Measurements from ENCODE around the gene ARPC5L. TPM values are rescaled to one million over a fixed set of nuclear protein-coding genes. Genes with fewer than 3 reads are reported as not detected.
A peak's percentile ranks its signal among the peaks of the same experiment; 100 is the strongest.

ARPC5L gene
- total RNA-seq, 1 donor from 2014 or later = 35.1 TPM

GRCh38 chr9:124858330-124859046 is 3.4 kb upstream of the ARPC5L start:
- no peak overlapping the region for H3K4me3 Mint-ChIP-seq (ENCODE audit: unreplicated experiment)
- no peaks in the 10 kb centered on the region for H3K9me3 Mint-ChIP-seq (ENCODE audit: low read depth)
- no peak for DNase-seq (ENCODE audit: low spot score)

DNA sequence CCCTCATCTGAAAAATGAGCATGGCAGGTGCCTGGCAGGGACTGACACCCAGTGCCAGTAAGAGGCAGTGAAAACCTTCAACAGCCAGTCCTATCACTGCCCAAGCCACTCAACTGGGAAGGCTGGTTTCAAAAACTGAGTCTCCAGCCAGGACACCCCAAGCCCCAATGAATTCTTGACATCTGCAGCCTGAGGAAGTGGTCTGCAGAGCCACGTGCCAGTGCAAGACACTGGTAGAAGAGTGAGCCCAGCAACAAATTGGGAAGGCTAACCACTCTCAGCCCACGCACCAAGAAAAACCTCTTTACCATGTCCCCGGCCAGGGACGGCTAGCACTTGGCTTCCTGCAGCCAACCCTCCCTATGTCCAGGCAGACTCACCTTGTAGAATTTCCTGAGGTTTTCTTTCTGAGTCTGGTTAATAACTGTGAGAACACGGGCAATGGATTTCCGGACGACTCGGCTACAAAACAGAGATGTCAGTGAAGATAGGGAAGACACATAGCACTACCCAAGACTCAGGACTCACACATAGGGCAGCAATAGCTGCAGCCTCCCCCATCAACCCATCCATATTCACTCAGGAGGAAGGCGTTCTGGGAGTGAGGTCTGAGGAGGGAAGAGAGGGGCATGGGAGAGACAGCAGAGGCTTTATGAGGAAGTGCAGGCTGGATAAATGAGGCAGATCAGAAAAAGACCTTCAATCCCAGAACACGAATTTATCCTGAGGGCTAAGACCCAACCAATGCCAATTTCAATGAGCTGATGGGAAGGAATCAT is 1.9 kb upstream of the ARPC5L start:
- no peaks in the 10 kb centered on the region for H3K9me3 Mint-ChIP-seq (ENCODE audit: low read depth)
- H3K36me3 Mint-ChIP-seq (ENCODE audit: low read depth) = peaks cover 15% of the 10 kb centered on the region
- peaks cover 36% of the 10 kb centered on the region for H3K4me1 Mint-ChIP-seq (ENCODE audit: low read depth)
- DNase-seq (ENCODE audit: low spot score) = no peak
- no peaks in the 10 kb centered on the region for H3K27me3 Mint-ChIP-seq (ENCODE audit: low read depth)
- peak overlapping the region; percentile 90 for H3K4me3 Mint-ChIP-seq (ENCODE audit: unreplicated experiment)
- no peak overlapping the region for H3K27ac Mint-ChIP-seq (ENCODE audit: unreplicated experiment)
- TF ChIP-seq CTCF (IDR thresholded peaks at IDR 0.05) = no peak

More at GRCh38 chr9:124858330-124859046, 3.4 kb upstream of the ARPC5L start:
- H3K36me3 Mint-ChIP-seq (ENCODE audit: low read depth) = peaks cover 15% of the 10 kb centered on the region
- peaks cover 39% of the 10 kb centered on the region for H3K4me1 Mint-ChIP-seq (ENCODE audit: low read depth)
- H3K27me3 Mint-ChIP-seq (ENCODE audit: low read depth) = no peaks in the 10 kb centered on the region
- TF ChIP-seq CTCF (IDR thresholded peaks at IDR 0.05) = no peak
- no peak overlapping the region for H3K27ac Mint-ChIP-seq (ENCODE audit: unreplicated experiment)

DNA sequence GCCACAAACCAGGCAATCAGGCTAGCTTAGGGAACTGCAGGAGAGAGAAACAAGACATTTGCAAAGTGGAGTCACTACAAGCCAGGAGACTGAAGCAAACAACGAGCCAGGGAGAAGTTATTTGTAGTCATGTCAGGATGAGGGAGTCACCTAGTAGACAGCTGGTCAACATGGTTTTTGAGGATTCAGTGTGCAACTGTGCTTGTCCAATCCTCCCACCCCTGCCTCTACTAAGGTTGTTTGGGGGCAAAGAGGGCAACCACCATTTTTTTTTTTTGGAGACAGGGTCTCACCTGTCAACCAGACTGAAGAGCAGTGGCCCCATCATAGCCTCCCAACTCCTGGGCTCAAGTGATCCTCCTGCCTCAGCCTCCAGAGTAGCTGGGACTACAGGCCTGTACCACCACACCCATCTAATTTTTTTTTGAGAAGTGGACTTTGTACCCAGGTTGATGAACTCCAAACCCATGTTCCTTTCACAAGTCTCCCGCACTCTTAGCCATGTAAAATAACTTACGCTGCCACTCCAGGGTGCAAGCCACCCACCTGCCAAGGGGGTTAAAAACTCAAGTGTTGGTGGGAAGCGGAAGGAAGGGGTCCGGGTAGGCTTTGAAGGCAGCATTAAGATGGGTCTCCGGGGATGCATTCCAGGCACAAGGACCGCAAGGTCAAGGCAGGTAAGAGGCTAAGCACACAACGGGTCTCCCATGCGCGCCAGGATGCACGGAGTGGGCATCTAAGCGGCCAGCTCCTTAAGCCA is 1.2 kb upstream of the ARPC5L start:
- no peak for DNase-seq (ENCODE audit: low spot score)
- peak overlapping the region; percentile 92 for H3K27ac Mint-ChIP-seq (ENCODE audit: unreplicated experiment)
- no peak for TF ChIP-seq CTCF (IDR thresholded peaks at IDR 0.05)
- H3K36me3 Mint-ChIP-seq (ENCODE audit: low read depth) = peaks cover 15% of the 10 kb centered on the region
- peak overlapping the region; percentile 90 for H3K4me3 Mint-ChIP-seq (ENCODE audit: unreplicated experiment)
- no peaks in the 10 kb centered on the region for H3K27me3 Mint-ChIP-seq (ENCODE audit: low read depth)
- H3K9me3 Mint-ChIP-seq (ENCODE audit: low read depth) = no peaks in the 10 kb centered on the region
- H3K4me1 Mint-ChIP-seq (ENCODE audit: low read depth) = peaks cover 35% of the 10 kb centered on the region

DNA sequence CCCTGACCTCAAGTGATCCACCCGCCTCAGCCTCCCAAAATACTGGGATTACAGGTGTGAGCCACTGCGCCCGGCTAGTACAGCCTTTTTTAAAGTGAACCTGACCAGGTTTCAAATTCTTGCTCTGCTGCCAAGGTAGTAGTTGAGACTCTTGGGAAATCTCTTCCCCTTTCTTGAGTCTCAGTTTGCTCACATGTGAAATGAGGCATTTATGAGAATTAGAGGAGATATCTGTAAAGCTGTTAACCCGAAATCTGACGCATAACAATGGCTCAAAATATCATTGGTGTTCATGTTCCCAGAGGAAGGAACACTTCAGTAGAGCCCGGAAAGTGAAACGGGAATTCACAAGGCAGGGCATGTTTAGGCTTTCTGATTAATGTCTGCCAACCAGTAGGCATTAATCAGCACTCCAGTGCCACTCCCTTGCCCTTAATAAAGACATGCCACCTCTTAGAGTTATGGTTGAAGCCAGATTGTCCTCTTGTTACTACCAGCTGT is 1.5 kb downstream of the ARPC5L start:
- no peak for TF ChIP-seq CTCF (IDR thresholded peaks at IDR 0.05)
- no peaks in the 10 kb centered on the region for H3K9me3 Mint-ChIP-seq (ENCODE audit: low read depth)
- no peak overlapping the region for H3K27ac Mint-ChIP-seq (ENCODE audit: unreplicated experiment)
- peaks cover 12% of the 10 kb centered on the region for H3K36me3 Mint-ChIP-seq (ENCODE audit: low read depth)
- peaks cover 49% of the 10 kb centered on the region for H3K4me1 Mint-ChIP-seq (ENCODE audit: low read depth)
- no peak overlapping the region for H3K4me3 Mint-ChIP-seq (ENCODE audit: unreplicated experiment)
- no peaks in the 10 kb centered on the region for H3K27me3 Mint-ChIP-seq (ENCODE audit: low read depth)
- no peak for DNase-seq (ENCODE audit: low spot score)
